HG03378 (cell line): ENCODE measurements around the gene DENND6A.

Experiments
- ATAC-seq: cut with Tn5 transposase; IDR thresholded peaks from one replicate; pipeline ENCODE4 v1.9.1; 2021; ENCODE audit warnings: mild to moderate bottlenecking, moderate library complexity; ENCODE audit not compliant: unreplicated experiment

Gene DENND6A

DNA sequence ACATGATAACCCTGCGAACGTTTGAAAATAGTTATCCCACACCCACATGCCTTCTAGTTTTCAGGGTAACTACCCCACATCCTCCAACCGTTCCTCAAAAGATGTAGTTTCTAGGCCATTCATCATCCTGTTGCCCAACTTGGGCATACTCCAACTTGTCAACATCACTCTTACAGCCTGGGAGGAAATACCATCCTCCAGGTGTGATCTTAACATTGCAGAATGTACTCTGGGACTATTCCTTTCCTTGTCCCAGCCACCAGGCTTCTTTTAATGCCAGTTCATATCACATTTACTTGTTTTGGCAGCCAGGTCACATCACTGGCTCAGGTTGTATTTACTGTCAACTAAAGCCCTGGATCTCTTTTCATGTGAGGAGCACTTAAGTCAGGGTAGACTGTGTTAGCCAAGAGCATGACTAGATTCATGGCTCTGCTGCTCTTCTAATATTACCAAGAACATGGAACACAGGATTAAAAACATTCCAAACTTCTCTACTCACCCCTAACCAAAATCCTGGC, 4.0 kb upstream of the DENND6A start:
- ATAC-seq = no peak

DNA sequence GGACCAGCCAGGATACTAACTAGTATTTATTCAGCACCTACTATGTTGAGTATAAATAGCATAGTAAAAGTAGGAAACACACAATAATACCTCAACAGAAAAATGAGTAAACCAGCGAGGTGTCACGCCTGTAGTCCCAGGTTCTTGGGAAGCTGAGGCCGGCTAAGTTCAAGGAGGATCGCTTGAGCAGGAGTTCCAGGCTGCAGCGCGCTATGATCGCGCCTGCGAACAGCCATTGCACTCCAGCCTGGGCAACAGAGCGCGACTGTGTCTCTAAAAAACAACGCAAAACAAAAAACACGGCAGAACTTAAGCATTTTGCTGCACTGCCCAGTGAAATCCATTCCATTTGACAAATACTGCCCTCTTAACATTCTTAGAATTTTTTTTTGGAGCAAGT, 1.3 kb upstream of the DENND6A start:
- ATAC-seq = no peak

DNA sequence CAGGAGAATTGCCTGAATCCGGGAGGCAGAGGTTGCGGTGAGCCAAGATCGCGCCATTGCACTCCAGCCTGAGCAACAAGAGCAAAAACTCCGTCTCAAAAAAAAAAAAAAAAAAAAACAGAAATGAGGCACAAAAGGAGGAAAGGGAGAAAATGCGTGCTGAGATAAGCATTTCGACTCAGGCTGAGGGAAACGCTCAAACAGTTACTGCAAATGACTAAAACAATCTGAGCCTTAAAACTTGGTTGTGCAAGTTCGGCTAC, 813 bp downstream of the DENND6A start:
- peak; percentile 17 for ATAC-seq

DNA sequence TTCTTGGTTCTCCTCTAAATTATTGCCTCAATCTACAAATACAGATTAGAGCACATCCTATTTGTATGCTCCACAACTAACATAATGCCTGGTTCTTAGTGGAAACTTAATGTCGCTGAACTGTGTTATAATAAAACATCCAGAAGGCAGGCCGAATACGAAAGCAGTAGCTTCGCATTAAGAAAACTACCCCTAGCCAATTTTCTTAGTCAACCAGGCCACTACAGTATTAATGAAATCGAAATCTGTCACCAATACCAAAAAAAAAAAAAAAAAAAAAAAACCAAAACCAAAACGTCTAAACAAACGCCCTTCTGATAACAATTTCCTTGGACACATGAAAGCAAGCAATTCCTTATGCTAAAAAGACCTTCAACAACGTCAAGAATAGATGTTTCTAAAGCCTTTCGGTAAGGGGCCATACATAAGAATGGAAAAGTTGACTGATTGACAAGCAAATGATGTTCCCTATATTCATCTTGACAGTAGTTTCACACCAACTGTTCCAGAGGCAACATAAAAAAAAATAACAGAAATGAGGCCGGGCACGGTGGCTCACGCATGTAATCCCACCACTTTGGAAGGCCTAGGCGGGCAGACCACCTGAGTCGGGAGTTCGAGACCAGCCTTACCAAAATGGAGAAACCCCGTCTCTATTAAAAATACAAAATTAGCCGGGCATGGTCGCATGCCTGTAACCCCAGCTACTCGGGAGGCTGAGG, 1.3 kb downstream of the DENND6A start:
- no peak for ATAC-seq

DNA sequence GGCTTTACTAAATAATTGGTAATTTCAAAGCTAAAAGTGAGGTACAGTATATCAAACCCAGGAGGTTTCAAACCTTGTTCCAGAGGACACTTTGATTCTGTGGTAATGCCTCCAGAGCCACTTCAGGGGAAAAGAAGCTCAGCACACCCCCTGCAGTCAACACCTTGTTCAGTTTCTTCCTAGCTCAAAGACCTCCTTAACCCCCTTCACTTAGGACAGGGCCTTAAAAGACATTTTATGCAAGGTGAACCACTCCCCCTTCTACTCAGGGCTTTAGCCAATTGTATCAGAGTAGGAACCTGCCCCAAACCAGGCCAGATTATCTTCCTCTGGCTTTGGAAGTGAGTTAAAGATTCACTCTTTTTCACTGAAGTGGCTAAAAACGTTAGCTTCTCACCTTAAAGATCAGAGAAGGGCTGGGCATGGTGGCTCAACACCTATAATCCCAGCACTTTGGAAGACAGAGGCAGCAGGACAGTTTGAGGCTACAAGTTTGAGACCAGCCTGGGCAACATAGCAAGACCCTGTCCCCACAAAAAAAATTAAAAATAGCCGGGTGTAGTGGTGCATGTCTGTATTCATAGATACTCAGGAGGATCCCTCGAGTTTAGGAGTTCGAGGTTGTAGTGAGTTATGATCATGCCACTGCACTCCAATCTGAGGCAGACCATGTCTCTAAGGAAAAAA, 3.4 kb downstream of the DENND6A start:
- no peak for ATAC-seq

DNA sequence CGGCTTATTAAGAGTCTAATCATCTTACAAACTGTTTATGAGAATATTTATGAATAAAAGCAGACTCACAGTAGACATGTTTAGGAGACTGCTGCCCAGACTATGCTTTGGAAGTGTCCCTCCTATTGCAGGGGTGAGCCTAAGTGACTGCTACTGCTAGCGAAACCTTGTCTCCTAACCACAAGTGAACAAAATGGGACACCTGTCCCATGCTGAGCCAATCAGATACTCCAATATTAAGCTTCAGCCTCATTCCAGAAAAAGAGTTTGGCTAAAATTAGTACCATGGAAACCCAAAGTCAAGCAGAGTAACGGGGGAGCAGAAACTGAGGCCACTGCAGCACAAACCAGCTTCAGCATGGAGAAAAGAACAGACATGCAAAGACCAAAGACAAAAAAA, 4.6 kb downstream of the DENND6A start:
- no peak for ATAC-seq

DNA sequence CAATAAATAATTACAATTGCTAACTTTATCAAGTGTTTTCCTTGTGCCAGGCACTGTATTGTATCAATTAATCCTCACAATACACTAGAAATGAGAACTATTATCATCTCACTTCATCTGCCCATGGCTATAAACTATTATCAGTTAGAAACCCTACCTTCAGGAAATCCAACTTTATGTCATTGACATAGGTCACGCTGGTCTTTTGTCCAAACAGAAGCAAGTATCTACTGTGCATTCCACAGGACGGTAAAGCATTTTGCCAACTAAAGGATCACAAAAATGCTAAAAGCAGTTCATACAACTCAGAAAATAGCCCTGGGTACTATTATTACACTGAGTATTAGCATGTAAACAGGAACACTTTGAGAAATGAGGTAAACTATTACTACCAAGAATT, 9.6 kb downstream of the DENND6A start:
- ATAC-seq = no peak

DNA sequence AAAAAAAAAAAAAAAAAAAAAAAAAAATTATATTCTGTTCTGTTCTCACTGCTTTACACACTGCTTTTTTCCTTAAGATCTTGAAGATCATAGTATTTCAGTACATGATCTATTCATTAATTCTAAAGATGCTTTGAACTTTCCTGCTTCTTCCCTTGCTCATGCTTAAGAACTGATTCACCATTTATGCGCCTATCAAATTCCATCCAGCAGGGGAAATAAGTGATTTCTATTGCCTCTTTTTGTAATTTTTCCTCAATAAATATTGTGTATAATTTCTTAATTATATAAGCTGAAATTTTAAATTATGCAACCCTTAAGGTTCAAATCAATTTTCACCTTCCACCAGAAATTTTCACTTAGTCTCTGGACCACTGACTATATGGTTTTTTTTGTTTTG, 10.6 kb downstream of the DENND6A start:
- no peak for ATAC-seq

DNA sequence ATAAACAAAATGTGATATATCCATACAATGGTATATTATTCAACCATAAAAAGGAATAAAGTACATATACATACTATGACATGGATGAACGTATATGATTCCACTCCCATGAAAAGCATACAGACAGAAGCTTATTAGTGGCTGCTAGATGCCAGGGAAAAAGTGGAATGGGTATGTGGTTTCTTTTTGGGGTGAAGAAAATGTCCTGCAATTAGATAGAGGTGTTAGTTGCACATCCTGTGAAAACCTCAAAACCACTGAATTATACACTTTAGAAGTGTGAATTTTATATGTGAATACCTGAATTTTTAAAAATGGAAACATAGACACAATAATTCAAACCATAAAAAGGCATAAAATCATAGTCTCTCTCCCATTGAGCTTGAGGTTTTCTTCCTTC, 11.2 kb downstream of the DENND6A start:
- ATAC-seq = no peak

DNA sequence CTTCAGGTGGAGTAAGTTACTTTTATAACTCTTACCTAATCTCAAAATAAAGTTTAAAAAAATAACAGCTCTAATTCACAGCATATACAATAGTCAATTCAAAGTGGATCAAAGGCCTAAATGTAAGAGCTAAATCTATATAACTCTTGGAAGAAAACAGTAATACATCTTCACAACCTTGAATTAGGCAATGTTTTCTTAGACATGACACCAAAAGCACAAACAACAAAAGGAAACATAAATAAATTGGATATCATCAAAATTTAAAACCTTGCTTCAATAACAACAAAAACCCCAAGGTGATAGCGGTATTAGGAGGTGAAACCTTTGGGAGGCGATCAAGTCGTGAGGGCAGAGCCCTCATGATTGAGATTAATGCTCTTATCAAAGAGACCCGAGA, 12.8 kb downstream of the DENND6A start:
- no peak for ATAC-seq

DNA sequence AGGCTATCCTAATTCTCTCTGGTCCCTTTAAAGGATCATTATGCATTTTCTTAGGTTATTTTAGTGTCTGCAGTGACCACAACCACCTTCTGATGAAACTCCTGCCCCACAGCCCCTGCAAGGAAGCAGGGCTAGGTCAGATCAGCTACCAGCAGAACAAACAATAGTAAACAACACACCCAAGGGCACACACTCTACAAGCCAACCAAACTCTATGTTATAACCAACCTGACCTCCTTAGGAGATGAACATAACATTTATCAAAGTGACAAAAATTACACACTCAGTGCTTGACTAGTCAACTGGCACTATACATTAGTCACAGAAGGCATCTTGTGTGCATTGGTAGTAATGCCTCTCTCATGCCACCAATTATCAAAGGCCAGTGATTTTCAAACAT, 17.3 kb downstream of the DENND6A start:
- ATAC-seq = no peak

DNA sequence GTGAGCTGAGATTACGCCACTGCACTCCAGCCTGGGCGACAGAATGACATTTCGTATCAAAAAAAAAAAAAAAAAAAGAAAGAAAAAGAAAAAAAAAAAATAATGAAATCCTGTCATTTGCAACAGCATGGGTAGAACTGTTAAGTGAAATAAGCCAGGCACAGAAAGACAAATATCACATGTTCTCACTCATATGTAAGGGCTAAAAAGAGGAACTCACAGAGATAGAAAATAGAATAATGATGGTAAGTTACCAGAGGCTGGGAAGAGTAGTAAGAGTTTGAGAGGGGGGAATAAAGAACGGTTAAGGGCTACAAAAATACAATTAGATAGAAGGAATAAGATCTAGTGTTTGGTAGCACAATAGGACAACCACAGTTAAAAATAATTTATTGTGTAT, 19.7 kb downstream of the DENND6A start:
- no peak for ATAC-seq

DNA sequence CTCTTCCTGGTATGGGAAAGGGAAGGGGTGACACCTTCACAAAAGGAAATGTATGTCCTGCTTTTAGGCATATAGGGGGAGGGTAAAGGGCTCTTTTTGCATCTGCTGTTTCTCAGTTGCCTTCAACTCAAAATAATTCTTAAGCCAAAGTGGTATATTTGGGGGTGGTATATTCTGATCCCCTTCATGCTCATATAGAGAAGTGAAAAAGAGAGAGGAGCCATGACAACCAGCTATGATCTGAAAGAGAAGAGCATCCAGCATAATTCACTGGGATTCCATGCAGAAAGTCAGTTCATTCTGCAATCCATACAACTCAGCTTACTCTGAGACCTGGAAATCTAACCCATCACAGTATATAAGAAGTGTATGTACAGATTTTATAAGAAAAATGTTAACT, 22.3 kb downstream of the DENND6A start:
- no peak for ATAC-seq

DNA sequence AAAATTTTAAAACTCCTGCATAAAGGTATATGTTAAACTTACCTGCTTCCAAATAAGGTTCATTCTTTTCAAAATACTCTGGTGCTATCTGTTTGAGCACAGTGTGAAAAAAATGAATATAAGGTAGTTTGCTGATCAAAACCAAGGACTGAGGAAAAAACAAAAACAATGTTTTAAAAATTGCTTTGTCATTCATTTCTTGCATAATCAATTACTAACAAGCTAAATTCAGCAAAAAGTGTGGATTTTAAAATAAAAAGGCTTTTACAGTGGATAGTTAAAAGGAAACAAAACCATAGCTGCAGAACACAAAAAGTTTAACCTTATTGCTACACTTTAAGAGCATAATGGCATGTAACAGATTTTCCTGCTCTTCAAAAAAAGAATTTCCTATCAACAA, 31.5 kb downstream of the DENND6A start:
- ATAC-seq = no peak

DNA sequence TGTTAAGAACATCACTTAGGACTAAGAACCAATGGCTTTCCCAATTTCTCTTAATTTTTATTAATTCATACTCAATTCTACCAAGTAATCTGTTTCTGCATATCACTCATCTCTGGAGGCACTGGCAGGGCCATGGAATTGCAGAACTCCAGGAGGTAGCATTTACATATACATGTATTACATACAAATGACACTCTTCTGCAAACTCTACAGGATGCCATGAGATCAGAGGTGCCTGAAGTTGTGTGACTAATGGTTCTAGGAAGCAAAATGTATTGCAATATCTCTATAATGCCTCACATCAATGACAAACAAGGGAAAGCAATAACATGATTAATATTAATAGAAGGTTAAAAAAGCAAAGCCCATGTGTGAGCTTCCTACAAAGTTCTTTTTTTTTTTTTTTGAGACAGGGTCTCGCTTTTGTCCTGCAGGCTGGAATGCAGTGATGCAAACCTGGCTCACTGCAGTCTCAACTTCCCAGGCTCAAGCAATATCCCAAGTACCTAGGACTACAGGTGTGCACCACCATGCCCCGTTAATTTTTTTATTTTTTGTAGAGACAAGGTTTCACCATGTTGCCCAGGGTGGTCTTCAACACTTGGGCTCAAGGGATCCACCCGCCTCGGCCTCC, 33.0 kb downstream of the DENND6A start:
- no peak for ATAC-seq

DNA sequence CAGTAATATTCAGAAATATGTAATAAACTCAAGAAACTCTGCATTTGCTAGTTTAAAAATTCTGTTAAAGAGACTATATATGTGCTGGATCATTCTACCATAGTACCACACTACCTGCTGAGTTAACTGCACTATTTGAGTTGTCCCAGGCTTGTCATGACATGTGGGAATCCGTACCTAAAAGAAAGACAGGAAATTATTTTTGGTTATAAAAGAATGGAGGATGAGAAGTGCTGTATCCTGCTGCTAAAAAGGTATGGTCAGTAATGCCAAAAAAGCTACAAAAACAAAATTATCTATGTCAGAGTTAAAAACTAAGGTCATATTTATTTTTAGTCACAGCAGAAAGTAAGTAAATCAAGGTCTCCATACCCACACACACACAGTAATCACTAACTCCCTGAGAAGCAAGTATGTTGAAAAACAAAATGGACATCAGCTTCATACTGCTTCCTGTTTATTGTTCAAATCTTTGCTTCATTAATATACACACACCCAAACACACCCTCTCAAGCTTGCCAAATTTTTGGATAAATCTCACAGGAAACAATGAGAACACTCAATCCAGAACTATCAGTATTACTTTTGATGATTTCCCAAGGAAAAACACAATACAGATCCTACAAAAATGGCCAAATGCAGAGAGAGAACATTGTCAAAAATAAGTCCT, 33.7 kb downstream of the DENND6A start:
- no peak for ATAC-seq

DNA sequence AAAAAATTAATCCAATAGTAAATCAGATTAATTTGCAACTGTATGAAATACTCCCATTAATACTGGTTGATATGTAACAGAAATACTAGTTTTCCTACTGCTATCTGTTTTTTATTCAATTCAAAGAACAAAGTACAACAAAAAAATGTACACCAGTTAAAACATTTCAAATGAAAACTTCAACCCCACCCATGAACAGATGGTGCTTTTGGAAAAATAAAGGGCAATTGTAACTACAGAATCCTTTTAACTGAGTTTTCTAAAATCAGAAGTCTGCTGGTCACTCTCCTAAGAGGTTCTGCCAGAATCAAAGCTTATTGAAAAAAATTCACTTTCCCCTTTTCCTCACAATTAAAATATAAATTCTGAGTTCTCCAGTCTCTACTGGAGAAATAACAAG, 34.3 kb downstream of the DENND6A start:
- ATAC-seq = no peak

DNA sequence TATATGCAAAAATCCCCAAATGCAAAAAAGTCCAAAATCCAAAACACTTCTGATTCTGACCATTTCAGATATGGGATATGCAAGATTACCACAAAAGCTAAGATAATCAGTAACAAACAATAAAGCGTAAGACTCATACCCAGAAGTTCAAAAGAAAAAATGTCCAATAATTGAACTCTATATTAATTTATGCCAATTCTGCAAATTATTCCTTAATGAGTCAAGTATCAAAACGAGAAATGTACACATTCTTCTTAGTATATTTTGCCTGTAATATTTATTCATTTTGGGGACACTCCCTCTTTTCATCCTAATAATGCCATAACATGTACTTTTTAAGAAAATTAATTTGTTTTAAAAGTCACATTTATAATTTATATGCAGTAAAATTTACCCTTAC, 37.1 kb downstream of the DENND6A start:
- ATAC-seq = no peak

DNA sequence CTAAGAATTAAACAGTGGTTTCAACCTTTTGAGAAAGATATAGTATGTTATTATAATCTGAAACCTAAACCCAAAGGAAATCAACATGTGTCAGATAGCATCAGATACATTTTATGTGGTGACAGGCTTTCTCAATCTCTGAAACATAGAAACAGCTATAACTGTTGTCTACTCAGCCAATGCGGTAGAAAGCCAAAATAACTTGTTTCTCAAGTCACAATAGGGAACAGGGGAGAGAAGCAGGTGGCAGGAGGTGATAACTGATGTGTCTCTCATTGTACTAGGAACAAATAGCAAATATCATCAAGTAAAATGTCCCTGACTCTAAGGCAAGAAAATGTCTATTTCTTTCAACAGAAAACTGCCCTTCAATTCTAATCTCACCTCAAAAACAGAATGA, 38.6 kb downstream of the DENND6A start:
- ATAC-seq = no peak

DNA sequence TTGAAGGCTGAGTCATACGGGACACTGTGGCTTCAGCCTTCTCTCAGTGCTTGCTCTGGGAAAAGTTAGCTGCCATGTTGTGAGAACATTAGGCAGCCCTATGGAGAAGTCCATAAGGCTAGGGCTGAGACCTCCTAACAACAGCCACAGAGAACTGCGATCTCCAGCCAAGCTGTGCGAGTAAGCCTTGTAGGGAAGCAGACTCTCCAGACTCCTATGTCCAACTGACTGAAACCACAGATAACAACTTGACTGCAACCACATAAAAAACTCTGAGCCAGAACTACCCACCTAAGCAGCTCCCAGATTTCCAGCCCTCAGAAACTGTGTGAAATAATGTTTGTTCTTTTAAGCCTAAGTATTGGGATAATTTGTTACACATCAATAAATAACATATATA, 40.7 kb downstream of the DENND6A start:
- no peak for ATAC-seq

DNA sequence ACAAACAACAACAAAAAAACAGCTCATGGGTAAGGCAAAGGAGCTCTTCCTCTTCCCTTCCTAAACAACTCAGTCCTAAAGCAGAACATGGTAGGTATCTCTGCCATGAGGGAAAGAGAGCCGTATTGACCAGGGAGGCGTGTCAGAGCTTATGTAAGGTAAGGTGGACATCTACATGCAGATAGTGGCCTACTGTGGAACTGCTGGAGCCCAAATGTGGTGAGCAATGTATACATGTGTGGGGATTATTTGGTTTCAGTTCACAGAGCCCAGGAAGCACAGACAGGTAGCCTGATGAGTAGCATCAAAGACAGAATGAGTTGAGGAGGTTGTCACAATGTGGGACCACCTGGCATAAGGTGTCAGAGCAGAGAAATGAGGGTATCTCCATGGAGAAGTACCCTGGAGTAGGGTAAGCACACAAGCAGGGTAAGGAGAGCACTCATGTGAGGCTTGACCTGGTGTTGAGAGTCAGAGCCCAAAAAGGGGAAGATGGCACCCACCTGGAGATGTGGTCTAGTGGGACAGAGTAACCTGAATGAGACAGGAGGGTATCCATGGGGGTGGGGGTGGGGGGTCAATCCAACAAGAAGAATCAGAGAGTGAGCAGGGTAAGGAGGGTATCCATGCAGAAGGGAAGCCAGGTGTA, 45.5 kb downstream of the DENND6A start:
- ATAC-seq = no peak
